Aorta (tissue), 5 donors: Measurements from ENCODE around the gene CCNL2. TPM values are rescaled to one million over a fixed set of nuclear protein-coding genes. Genes with fewer than 3 reads are reported as not detected.
"Not testable (repeated sequence)": the region's sequence is repeated elsewhere in the genome, so short reads cannot be mapped to it uniquely, and the experiment has no call there.

Experiments
- ATAC-seq: fragments of 200-7000 bp; cut with Tn5 transposase; one replicate; pipeline ENCODE4 v1.9.1; 2022; ENCODE audit warnings: moderate library complexity; ENCODE audit not compliant: low FRiP score
- DNase-seq, 2 donors: peaks; one replicate each; pipeline ENCODE4 v3.0.0-alpha.2; 2020
- H3K27ac ChIP-seq, 2 donors: one replicate each; pipeline ENCODE4 v1.5.1; 2013; ENCODE audit warnings: low read length in 2 of 2, mild to moderate bottlenecking in 2 of 2, moderate library complexity in 2 of 2, control low read depth in 1 of 2, inconsistent platforms in 1 of 2, low read depth in 1 of 2
- H3K27me3 ChIP-seq, 2 donors: one replicate each; pipeline ENCODE4 v1.6.1; 2013; ENCODE audit warnings: control low read depth in 1 of 2, low read length in 1 of 2, mild to moderate bottlenecking in 1 of 2, moderate library complexity in 1 of 2; ENCODE audit not compliant: insufficient read depth in 2 of 2, control insufficient read depth in 1 of 2
- H3K36me3 ChIP-seq, 2 donors: one replicate each; pipeline ENCODE4 v1.6.1; 2013; ENCODE audit warnings: control low read depth in 1 of 2, low read length in 1 of 2, mild to moderate bottlenecking in 1 of 2; ENCODE audit not compliant: insufficient read depth in 2 of 2, control insufficient read depth in 1 of 2
- H3K4me1 ChIP-seq, 2 donors: one replicate each; pipeline ENCODE4 v1.6.1; 2013; ENCODE audit warnings: low read length in 2 of 2, control low read depth in 1 of 2, mild to moderate bottlenecking in 1 of 2, moderate library complexity in 1 of 2; ENCODE audit not compliant: insufficient read depth in 2 of 2, control insufficient read depth in 1 of 2
- H3K4me3 ChIP-seq, 2 donors: one replicate each; pipeline ENCODE4 v1.5.1; 2013; ENCODE audit warnings: low read length in 2 of 2, control low read depth in 1 of 2, mild to moderate bottlenecking in 1 of 2
- H3K9me3 ChIP-seq: one replicate; pipeline ENCODE4 v1.6.1; 2013; ENCODE audit warnings: mild to moderate bottlenecking, low read length; ENCODE audit not compliant: control insufficient read depth
- WGBS, 2 donors: extraction: QIAGEN DNeasy Blood & Tissue Kit; methylation state at CpG; one replicate each; pipeline ENCODE4 v1.1.7; 2013; 5-methylcytosine and 5-hydroxymethylcytosine counted together
- intact Hi-C, 2 donors: fragments of 100-400 bp; cut with DNase I; formaldehyde crosslinking; loops; one replicate each; pipeline versions ENCODE4 v1.14.2 to v1.15.0; 2022
- polyA plus RNA-seq, 2 donors: library from polyadenylated mRNA; stranded (reverse); fragments of 200-250 nt; gene quantifications; one replicate each; pipeline ENCODE4 v1.2.3, GENCODE V29; 2013
- total RNA-seq, 2 donors: library from RNA; stranded (reverse); fragmentation: NEBNext Ultra II Directional; extraction: Animal tissue kit (Norgen Biotek cat#: 25700); gene quantifications; one replicate each; pipeline ENCODE4 v1.2.1, GENCODE V29; 2021
- donor health status: healthy with polysubstance abuse.
- donor health status: Bipolar disorder and iron deficiency.
- donor health status: DM: no; HTN: no; CAD: no.
- donor health status: DM: no; HTN: no; CAD: no.
- donor health status: DM: yes; HTN: yes; CAD: no.

The CCNL2 gene
- total and polyA plus RNA-seq, 4 donors, result 34.6 to 409 (median 200) TPM

DNA sequence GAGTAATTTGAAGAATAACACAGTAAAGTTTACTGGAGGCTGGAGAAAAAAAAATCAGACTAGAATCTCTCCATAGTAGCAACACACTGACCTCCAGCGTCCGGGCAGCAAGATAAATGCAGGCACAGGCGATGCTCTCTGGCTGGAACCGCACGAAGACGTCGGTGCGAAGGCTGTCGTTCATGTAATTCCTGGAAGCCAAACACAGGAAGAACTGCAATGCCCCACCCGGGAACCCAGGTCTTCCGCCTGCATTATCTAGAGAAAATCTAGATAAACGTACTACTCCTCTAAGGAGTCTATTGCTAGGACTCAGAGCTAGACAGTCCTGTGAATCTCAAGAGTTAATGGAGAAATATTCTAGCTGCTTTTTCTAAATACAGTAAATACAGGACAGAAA is 8.5 kb downstream of the CCNL2 start:
- H3K4me3 ChIP-seq, result no peak overlapping the region
- no peak overlapping the region for H3K27ac ChIP-seq
- intact Hi-C loops, result no loop called here
- 88 to 90% methylated on average over 12 of the region's 12 CpGs for WGBS, 2 donors
- H3K4me1 ChIP-seq, result no peaks in the 10 kb centered on the region
- H3K9me3 ChIP-seq, result no peaks in the 10 kb centered on the region
- no peak for DNase-seq
- no peak for ATAC-seq
- peaks cover 3 to 27% of the 10 kb centered on the region in 2 donors for H3K36me3 ChIP-seq
- no peaks in the 10 kb centered on the region for H3K27me3 ChIP-seq

DNA sequence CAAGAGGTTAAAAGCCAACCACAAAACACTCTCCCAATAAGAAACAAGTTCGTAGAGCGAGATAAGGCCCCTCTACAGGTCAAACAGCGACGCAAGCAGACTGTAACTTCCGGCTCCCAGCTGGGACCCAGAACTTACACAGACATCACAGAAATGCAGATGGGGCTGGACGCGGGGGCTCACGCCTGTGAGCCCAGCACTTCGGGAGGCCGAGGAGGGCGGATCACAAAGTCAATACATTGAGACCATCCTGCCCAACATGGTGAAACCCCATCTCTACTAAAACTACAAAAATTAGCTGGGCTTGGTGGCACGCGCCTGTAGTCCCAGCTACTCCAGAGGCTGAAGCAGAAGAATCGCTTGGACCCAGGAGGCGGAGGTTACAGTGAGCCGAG is 11.1 kb downstream of the CCNL2 start:
- Histone ChIP-seq H3K9me3 (no peaks in the 10 kb centered on the region), H3K4me3 (no peak overlapping the region), H3K27ac (no peak overlapping the region), H3K36me3 (peaks cover 3 to 23% of the 10 kb centered on the region in 2 donors), H3K4me1 (no peaks in the 10 kb centered on the region), H3K27me3 (no peaks in the 10 kb centered on the region)
- DNase-seq, result no peak
- 95 to 98% methylated on average over 16 of the region's 16 CpGs for WGBS, 2 donors
- intact Hi-C loops, result no loop called here
- ATAC-seq, result no peak

GRCh38 chr1:1387098-1388077 is 11.7 kb downstream of the CCNL2 start:
- Histone ChIP-seq H3K27ac (no peak overlapping the region), H3K9me3 (no peaks in the 10 kb centered on the region), H3K4me3 (no peak overlapping the region), H3K27me3 (no peaks in the 10 kb centered on the region), H3K36me3 (peaks cover 3 to 21% of the 10 kb centered on the region in 2 donors), H3K4me1 (no peaks in the 10 kb centered on the region)
- 94% methylated on average over 50 of the region's 50 CpGs for WGBS, 2 donors
- ATAC-seq (no peak), DNase-seq (no peak)
- intact Hi-C loops, result no loop called here

DNA sequence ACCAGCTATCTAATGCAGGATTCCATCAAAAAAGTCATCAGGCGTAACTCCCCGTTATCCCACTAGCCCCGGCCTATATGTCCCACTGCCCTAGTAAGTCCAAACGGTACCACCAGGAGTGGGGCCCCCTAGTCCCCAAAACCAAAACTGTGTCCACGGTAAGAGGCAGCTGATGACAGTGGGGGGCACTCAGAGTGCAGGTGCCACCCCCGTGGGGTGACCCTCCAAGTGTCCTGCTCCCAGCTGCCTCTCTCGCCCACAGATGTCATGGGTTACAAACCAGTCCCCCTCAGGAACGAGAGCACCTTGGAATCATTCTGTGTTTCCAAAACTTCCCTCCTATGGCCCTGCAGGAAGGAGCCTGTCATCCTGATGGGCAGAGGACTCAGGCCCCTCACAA is 13.2 kb downstream of the CCNL2 start:
- intact Hi-C loops, result no loop called here
- Histone ChIP-seq H3K27ac (no peak overlapping the region), H3K4me1 (no peaks in the 10 kb centered on the region), H3K36me3 (peaks cover 3 to 18% of the 10 kb centered on the region in 2 donors), H3K4me3 (no peak overlapping the region), H3K27me3 (no peaks in the 10 kb centered on the region), H3K9me3 (no peaks in the 10 kb centered on the region)
- 91 to 92% methylated on average over 8 of the region's 8 CpGs for WGBS, 2 donors
- ATAC-seq, result no peak
- no peak for DNase-seq

DNA sequence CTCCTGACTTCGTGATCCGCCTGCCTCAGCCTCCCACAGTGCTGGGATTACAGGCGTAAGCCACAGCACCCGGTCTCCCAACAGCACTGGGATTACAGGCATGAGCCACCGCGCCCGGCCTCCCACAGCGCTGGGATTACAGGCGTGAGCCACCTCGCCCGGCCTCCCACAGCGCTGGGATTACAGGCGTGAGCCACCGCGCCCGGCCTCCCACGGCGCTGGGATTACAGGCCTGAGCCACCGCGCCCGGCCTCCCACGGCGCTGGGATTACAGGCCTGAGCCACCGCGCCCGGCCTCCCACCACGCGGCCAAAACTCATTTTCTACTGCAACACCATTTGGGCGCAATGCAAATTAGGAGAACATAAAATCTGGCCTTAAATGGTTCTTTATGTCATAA is 13.8 kb downstream of the CCNL2 start:
- intact Hi-C loops, ATAC-seq, H3K9me3 ChIP-seq, H3K4me1 ChIP-seq, DNase-seq, H3K27ac ChIP-seq, H3K27me3 ChIP-seq, H3K4me3 ChIP-seq: not testable (repeated sequence)
- 94 to 95% methylated on average over 29 of the region's 29 CpGs for WGBS, 2 donors
- H3K36me3 ChIP-seq, result peaks cover 3 to 18% of the 10 kb centered on the region in 2 donors

- Histone ChIP-seq H3K27me3 (no peaks in the 10 kb centered on the region), H3K36me3 (peaks cover 0 to 3% of the 10 kb centered on the region in 2 donors), H3K27ac (no peak overlapping the region), H3K4me3 (no peak overlapping the region), H3K4me1 (no peaks in the 10 kb centered on the region), H3K9me3 (no peaks in the 10 kb centered on the region)
- no peak for ATAC-seq
- no peak for DNase-seq
- 66 to 69% methylated on average over 8 of the region's 8 CpGs for WGBS, 2 donors
- intact Hi-C loops, result no loop called here
Measured at GRCh38 chr1:1381294-1381693, 17.8 kb downstream of the CCNL2 start.

GRCh38 chr1:1380860-1381259 is 18.3 kb downstream of the CCNL2 start:
- Histone ChIP-seq H3K27ac (no peak overlapping the region), H3K9me3 (no peaks in the 10 kb centered on the region), H3K27me3 (no peaks in the 10 kb centered on the region), H3K36me3 (no peaks in the 10 kb centered on the region), H3K4me3 (no peak overlapping the region), H3K4me1 (no peaks in the 10 kb centered on the region)
- DNase-seq, result no peak
- 87 to 92% methylated on average over 16 of the region's 16 CpGs for WGBS, 2 donors
- no peak for ATAC-seq
- intact Hi-C loops, result no loop called here

- no peaks in the 10 kb centered on the region for H3K36me3 ChIP-seq
- no peak overlapping the region for H3K4me3 ChIP-seq
- H3K27me3 ChIP-seq, result no peaks in the 10 kb centered on the region
- DNase-seq (no peak), ATAC-seq (no peak)
- no peak overlapping the region for H3K27ac ChIP-seq
- intact Hi-C loops, result no loop called here
- WGBS, 2 donors, result 90 to 92% methylated on average over 16 of the region's 16 CpGs
- no peaks in the 10 kb centered on the region for H3K9me3 ChIP-seq
- H3K4me1 ChIP-seq, result no peaks in the 10 kb centered on the region
Measured at GRCh38 chr1:1377540-1378205, 21.5 kb downstream of the CCNL2 start.
